GM19035 (cell line): Measurements from ENCODE around the gene SLC7A11.
"Not testable (repeated sequence)": the region's sequence is repeated elsewhere in the genome, so short reads cannot be mapped to it uniquely, and the experiment has no call there.

Experiments
- ATAC-seq: cut with Tn5 transposase; IDR thresholded peaks from one replicate; pipeline ENCODE4 v1.9.1; 2021; ENCODE audit not compliant: unreplicated experiment

The SLC7A11 gene

DNA sequence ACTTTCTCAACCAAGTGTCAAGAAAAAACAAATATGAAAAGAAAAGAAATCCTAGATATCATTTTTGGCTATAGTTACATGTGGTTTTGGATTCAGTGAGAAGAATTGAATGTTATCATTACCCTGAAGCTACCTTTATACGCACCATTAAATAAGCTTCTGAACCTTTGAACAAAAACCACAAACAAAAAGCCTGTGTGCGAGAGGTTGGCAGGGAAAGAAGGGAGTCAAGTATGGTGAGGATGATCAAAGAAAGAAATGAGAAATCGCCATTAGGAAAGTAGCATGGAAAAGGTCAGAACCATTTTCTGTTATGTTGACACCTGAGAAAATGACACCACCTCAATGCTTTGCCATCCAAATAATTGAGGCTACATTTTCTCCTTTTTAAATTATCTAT is 1.2 kb upstream of the SLC7A11 start:
- ATAC-seq, result no peak

DNA sequence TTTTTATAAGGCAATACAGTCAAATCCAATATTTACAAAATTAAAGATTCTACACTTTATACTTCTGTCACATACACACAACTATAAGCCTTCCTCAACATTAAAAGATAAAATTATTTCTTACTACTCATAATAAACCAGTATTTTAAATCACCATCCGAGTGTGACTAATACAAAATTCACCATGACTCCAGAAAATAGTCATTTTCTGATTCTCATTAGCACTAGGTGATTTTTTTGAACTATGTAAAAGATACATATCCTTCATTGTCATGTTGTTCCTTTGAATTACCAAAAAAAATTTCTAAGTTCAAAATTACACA is 646 bp upstream of the SLC7A11 start:
- no peak for ATAC-seq

DNA sequence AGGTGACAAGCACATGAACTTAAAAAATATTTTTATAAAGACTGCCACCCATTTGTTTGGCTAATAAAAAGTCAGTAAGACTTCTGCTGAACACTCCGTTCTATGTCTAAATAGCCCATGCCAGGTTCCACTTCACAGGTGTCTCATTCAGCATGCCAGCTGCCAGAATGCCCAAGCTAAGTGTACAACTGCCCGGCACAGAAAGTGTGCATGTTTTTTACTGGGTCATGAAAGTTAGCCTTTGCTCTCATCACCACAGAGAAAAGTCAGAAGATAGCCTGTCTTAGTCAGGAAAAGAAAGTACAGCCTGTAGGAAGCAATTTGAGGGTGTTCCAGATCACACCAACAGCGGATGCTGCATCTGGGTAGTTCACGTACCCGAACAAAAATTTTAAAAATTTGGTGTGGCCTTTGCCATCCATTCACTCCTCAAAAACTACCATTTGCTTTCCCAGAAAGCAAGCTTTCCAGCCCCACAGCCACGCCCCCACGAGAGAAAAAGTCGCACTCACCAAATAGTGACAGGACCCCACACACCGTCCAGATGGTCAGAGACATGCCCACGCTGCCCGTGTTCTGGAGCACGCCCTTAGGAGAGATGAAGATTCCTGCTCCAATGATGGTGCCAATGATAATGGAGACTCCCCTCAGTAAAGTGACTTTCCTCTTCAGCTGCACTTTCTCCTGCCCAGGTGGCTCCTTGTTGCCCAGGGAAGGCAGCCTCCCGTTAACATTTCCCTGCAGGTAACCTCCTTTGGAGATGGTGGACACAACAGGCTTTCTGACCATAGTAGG is 671 bp downstream of the SLC7A11 start:
- ATAC-seq, result peak; percentile 3

DNA sequence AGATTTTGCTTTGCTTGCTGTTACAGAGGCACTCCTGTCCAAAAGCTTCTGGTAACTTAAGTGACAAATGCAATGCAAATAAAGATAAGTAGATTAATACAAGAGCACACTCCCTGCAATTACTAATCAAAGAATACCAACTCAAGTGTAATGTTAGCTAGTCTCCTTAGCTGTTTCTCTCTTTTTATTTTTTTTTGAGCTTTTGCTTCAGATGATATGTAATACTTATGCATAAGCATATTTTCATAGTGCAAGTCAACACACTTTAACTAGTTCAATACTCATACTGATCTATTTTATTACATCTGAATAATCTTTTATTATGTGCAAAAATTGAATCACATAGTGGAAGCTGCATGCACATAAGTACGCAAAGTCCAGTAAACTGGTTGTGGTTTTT is 2.7 kb downstream of the SLC7A11 start:
- ATAC-seq, result no peak

DNA sequence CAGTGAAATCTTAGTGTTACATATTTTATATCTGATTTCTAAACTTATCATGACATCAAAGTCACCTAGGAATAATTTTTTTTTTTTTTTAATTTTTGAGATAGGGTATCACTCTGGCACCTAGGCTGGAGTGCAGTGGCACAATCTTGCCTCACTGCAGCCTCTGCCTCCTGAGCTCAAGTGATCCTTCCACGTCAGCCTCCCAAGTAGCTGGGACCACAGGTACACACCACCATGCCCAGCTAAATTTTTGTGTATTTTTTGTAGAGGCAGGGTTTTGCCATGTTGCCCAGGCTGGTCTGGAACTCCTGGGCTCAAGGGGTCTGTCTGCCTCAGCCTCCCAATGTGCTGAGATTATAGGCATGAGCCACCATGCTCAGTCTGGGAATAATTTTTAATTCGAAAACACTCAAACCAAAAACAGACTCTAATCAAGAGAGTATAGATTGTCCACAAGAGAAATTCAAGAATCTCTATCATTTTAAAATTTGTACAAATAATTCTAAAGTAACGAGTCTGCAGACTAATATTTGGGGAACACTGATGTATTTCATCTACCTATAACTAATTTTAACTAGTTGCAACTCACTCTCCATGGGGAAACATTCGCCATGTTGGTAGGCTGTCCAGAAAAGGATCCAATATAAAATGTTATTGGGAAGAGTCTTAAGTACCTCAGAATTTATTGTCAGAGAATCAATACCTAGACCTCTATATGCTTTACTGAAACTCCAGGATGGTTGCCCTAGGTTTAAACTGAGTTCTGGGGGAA is 3.4 kb downstream of the SLC7A11 start:
- ATAC-seq, result no peak

DNA sequence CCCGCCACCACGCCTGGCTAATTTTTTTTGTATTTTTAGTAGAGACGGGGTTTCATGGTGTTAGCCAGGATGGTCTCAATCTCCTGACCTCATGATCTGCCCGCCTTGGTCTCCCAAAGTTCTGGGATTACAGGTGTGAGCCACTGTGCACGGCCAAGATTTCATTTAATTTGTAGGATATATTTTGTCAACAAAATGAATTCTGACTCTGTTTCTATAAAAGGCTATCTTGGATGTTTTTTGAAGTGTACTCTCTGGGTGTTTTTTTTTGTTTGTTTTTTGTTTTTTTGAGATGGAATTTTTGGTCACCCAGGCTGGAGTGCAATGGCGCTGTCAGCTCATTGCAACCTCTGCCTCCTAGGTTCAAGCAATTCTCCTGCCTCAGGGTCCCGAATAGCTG is 5.0 kb downstream of the SLC7A11 start:
- ATAC-seq, result not testable (repeated sequence)

DNA sequence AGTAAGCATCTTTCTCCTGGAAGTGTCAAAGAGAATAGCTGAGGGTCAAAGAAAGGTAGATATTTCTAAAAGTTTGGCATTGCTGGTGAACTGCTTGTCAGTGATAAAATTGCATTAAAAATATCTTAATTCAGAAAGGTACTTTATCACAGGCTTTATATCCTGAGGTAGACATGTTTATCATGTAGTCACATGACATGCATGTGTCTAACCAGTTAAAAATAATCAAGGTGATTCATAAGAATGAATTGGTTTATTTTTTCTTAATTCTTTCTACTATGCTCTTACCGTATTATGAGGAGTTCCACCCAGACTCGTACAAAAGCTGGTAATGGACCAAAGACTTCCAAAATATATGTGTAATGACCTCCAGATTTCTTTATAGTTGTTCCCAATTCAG is 6.1 kb downstream of the SLC7A11 start:
- ATAC-seq, result no peak

DNA sequence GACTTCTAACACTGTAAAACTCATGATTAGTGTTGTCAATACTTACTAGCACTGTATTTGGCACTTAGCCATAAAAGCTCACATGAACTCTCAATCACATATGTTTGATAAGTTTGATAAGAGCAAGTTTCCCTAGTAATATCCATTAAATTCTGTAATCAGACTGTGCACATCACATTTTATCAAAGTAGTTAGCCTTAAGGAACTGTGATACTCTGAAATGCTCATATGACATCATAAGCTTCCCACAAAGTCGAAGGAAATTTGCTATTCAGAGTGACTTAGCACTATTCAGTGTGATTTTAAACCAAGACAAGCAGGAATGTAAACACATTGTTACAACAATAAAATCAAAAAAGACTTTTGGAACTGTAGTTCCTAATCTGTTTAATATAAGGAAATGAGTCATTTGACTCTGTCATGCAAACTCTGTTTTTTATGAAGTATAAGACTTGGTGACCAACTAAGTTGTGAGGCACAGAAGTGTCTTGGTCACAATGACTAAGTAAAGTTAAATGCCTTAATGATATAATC is 6.7 kb downstream of the SLC7A11 start:
- ATAC-seq, result peak; percentile 44

DNA sequence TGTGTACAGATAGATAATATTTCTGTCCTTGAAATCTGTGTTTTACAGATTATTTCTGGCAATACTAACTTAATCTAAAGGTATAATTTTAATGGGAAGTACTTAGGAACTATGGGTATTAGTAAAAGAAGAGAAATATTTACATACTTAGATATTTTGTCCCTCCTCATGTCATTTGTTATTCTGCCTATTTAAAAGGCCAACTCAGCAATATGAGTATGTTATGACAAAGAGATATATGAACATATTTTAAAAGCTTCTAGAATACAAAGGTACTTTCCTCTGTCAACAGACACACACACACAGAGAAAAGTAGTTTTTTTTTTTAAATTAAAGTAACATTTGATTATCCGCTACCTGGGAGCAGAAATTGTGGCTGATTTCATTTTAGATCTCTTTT is 7.9 kb downstream of the SLC7A11 start:
- ATAC-seq, result no peak

DNA sequence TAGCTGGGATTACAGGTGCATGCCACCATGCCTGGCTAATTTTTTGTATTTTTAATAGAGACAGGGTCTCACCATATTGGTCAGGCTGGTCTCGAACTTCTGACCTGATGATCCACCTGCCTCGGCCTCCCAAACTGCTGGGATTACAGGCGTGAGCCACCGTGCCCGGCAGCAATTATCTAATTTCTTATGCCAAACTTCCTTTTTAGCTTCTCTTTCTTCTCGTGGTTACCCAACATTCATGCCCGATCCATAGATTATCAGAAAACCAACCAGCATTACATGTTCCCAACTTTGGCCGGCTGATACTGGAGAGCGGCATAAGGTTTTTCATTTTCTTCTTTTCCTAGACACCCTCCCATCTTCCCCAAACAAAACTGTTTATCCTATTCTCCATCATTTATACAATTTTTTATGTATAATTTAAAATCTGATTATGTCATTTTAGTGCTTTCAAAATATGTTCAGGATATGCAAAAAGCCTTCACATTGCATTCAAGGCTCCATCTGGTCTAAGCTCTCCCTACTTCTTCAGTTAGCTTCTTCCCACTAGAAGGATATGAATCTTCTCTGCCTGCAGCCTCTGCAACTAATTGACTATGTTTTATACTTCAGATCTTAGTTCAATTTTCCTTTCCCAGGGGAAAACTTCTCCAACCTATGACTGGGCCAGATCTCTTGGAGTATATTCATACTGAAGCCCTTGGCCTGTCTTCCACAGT is 8.7 kb downstream of the SLC7A11 start:
- no peak for ATAC-seq

DNA sequence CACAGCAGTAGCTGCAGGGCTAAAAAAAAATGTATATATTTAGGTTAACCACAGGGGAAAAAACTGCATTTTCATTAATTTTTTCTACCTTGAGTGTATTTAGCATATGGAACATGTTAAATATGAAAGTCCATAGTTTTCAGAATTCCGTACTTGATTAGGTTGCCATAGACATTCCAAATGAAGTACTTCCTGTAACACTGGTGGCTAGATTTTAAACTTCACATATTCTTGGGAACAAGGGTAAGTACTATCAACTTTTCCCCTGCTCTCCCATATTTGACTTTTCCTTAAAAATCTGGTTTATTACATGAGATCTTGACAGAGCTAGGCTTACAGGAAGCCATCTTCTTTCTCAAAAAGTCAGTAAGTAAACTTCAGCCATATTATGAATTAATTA is 9.8 kb downstream of the SLC7A11 start:
- no peak for ATAC-seq

DNA sequence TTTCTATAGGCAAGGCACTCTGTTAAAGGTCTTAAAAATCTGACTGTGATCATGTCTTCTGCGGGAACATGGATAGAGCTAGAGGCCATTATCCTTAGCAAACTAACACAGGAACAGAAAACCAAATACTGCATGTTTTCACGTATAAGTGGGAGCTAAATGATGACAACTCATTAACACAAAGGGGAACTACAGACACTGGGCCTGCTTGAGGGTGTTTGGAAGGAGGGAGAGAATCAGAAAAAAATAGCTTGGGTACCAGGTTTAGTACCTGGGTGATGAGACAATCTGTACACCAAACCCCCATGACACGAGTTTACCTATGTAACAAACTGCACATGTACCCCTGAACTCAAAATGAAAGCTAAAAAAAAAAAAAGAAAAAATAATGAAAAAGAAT is 12.1 kb downstream of the SLC7A11 start:
- no peak for ATAC-seq

DNA sequence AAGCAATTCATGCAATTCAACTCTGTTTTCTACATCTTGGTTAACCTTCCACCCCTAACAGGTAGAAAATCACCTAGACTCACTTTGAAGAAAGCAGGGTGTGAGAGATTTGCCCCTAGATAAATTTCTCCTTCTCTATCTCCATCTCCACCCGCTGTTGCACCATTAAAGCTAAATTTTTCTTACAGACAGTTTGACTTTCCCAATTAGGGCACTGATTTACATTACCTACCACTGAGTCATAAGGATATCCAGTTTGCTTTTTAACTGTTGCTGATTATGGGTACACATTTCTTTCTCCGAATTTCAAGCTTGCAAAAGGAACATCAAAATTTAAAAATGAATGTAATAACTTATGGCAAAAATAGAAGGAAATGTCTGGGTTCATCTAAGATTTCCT is 13.0 kb downstream of the SLC7A11 start:
- ATAC-seq, result no peak

DNA sequence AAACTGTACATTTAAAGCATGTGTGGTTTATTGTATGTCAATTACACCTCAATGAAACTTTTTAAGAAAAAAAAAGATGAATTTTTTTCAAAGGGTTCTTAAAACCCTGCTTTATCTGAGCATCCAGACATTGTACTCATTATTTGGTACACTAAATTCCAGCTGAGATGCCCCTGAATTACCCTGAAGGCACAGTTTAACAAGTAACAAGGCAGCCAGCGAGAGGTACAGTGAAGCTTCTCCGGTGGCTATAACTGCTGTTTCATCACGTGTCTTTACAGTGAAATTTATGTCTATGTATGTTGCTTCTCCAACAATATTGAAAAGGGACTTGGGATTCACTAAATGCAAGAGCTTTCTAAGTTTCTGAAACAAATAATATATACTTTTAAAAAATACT is 15.8 kb downstream of the SLC7A11 start:
- no peak for ATAC-seq

DNA sequence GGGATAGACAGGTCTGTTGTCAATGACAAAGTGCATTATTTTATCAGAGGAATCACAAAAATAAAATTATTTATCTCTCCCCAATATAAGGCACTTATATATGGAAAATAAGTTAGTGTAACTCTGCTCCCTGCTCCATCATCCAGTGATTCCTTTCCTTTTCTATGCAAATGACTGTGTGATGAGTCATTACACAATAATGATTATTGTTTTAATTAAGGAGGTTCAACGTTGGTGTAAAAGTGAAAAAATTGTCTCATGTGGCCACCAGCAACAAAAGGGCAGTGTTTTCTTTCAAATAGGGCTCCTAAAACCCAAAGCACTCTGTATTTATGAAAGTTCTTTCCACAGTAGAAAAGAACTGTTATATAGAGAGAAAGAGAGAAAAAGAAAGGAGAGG is 16.7 kb downstream of the SLC7A11 start:
- no peak for ATAC-seq

DNA sequence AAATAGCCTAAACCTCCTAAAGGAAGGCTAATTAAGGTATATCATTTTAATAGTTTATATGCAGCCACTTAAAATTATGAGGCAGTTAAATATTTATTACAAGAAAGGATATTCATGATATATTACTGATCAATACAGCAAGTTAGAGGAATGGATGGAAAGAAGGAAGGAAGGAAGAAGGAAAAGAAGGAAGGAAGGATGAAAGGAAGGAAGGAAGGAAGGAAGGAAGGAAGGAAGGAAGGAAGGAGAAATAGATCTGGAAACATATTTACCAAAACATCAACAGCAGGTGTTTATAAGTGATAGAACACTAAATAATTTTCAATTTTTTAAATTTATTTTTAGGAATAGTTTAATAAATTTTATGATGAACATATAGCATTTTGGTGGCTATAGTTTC is 17.5 kb downstream of the SLC7A11 start:
- no peak for ATAC-seq

DNA sequence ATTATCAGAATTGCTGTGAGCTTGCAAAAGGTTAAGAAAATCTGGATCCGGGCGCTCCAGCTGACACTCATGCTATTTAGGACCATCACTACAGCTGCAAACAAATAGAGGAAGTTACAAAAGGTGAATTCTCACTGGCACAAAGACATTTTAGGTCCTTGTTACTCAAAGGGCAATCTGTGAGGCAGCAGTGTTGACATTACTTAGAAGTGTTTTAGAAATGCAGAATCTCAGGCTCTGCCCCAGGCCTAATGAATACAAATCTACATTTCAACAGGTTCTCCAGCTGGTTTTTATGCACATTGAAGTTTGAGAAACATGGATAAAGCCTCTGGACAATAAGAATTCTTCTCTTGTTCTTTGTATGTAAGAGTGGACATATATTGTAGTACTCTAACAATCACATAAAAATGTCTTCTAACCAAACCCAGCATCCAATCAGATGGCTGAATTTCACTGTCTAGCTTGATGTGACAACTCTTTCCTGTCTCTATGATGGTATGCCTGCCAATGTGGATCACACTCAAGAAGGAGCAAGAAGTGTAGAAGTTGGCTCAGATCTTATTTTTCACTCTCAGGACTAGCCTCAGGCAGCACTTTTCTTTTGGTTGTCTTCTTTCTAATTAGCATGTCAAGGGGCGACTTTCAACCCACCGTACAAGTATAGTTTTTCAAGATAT is 18.8 kb downstream of the SLC7A11 start:
- ATAC-seq, result no peak

DNA sequence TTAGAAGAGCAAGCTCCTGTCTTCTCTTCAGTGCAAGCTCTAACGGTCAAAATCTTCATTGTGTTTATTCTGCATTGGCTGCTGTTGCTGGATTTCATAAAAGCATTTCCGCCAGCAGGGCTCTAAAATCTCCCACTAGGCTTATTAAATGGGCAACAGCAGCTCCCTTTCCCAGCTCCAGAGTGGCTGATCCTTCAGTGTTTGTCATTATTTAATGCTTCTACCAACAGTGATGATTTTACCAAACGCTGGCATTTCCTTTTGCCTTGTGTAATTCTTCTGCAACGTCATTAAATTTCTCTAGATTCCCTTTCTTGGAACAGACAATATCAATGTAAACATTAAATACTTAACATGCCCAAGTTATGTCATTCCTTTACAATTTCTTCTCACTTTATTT is 20.1 kb downstream of the SLC7A11 start:
- no peak for ATAC-seq

DNA sequence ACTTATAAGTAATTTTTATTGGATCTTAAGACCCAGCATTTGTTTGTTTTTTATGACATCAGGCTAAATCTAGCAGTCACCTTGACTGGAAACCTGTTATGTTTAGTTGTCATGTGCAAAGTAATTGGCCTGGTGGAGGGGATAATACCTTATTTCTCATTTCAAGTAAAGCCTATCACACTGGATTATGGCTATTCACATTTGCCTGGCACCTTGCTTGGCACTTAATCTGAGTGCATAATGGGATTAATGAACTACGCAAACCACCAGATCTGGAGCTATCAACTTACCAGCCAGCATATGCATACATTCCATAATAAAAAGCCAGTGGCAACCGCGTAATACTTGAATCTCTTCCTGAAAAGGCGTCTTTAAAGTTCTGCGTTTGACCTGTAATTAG is 23.2 kb downstream of the SLC7A11 start:
- ATAC-seq, result no peak

DNA sequence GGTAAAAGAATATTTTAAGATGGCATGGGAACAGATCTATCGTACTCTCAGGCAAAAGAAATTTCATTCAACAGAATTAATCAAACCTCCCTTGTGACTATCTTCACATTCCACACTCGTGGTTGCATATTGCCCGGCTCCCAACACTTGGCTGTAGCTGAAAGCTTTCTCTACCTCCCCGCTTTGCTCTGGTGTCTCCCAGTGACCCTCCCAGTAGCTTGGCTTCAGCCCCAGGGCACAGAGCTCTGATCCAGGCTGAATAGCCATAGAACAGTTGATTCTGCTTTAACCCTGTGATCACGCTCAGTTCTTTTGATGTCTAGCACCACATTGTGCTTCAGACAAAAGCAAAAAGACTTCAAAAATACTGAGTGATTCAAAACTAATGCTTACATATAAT is 24.6 kb downstream of the SLC7A11 start:
- ATAC-seq, result no peak

DNA sequence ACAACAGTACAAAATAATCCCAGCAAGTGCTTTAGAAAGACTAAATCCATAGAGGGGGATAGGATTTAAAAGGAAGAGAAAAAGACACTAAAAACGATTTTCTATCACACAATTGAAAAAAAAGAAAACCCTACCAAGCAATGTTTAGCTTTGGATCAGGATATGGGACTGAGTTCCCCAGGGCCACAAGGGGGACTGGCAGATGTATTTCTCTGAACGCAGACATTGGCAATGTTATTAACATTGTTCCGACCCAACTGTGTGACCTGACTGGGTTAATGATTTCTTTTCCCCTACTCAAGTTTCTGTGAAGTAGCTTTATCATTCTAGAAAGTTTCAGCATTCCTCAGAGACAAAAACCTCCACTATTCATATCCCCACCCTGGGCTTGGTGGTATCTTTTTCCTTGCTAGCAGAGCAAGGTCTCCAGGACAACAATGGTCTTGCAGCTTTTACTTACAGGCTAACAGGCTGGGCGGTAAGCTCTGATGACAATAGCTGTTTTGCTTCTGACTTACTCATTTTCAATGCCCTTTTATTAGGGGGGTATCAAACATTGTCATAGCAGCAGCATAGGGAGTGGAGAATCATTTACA is 25.8 kb downstream of the SLC7A11 start:
- no peak for ATAC-seq
